ENCODE results near the gene NAAA.
"Not testable (repeated sequence)": the region's sequence is repeated elsewhere in the genome, so short reads cannot be mapped to it uniquely, and the experiment has no call there.

NAAA gene

GRCh38 chr4:75940692-75941253 is at the start of gene NAAA:
Gene NAAA (minus strand): TSS chr4:75941013. CDS start chr4:75940949, 64 bp downstream.
- DNase-seq: no peak

- no peak for DNase-seq
Observed at GRCh38 chr4:75989846-75990528, 49.2 kb upstream of the NAAA start.

- DNase-seq: no peak
Observed at GRCh38 chr4:75985116-75985515, 44.3 kb upstream of the NAAA start.

GRCh38 chr4:75980576-75980975 is 39.8 kb upstream of the NAAA start:
- DNase-seq: no peak

- DNase-seq: no peak
Observed at GRCh38 chr4:75976177-75976576, 35.4 kb upstream of the NAAA start.

- no peak for DNase-seq
Observed at GRCh38 chr4:75973766-75974165, 33.0 kb upstream of the NAAA start.

GRCh38 chr4:75968084-75968483 is 27.3 kb upstream of the NAAA start:
- DNase-seq: no peak

GRCh38 chr4:75963558-75963957 is 22.7 kb upstream of the NAAA start:
- DNase-seq: no peak

GRCh38 chr4:75962072-75962471 is 21.3 kb upstream of the NAAA start:
- DNase-seq: not testable (repeated sequence)

- DNase-seq: not testable (repeated sequence)
Observed at GRCh38 chr4:75958546-75958945, 17.7 kb upstream of the NAAA start.

GRCh38 chr4:75954811-75955210 is 14.0 kb upstream of the NAAA start:
- not testable (repeated sequence) for DNase-seq

- DNase-seq: no peak
Observed at GRCh38 chr4:75953509-75953908, 12.7 kb upstream of the NAAA start.

GRCh38 chr4:75950213-75950815 is 9.5 kb upstream of the NAAA start:
- DNase-seq: no peak

- no peak for DNase-seq
Observed at GRCh38 chr4:75948822-75949444, 8.1 kb upstream of the NAAA start.

GRCh38 chr4:75939890-75940691 is 722 bp downstream of the NAAA start:
- DNase-seq: no peak

- DNase-seq: no peak
Observed at GRCh38 chr4:75935628-75936027, 5.2 kb downstream of the NAAA start.

GRCh38 chr4:75930152-75930551 is 10.7 kb downstream of the NAAA start:
- no peak for DNase-seq

- DNase-seq: not testable (repeated sequence)
Observed at GRCh38 chr4:75924916-75925315, 15.9 kb downstream of the NAAA start.

GRCh38 chr4:75924309-75924827 is 16.4 kb downstream of the NAAA start:
- no peak for DNase-seq

GRCh38 chr4:75922588-75922987 is 18.2 kb downstream of the NAAA start:
- no peak for DNase-seq

- DNase-seq: no peak
Observed at GRCh38 chr4:75921910-75922309, 18.9 kb downstream of the NAAA start.

GRCh38 chr4:75920327-75920726 is 20.5 kb downstream of the NAAA start:
- DNase-seq: no peak

- no peak for DNase-seq
Observed at GRCh38 chr4:75919920-75920319, 20.9 kb downstream of the NAAA start.

Measured in NCI-H2107 (cell line).